Mesothelial cell of epicardium (in vitro differentiated cells): ENCODE measurements around the gene SYT6. TPM values are rescaled to one million over a fixed set of nuclear protein-coding genes. Genes with fewer than 3 reads are reported as not detected.

Source experiments
- DNase-seq, 2 experiments: peaks; one replicate each; pipeline ENCODE4 v3.0.0; 2021; ENCODE audit warnings: low spot score in 2 of 2; ENCODE audit not compliant: unreplicated experiment in 2 of 2
- H3K27ac Mint-ChIP-seq: 2 replicates; pipeline ENCODE4 v1.8.0; 2021; ENCODE audit warnings: mixed read lengths
- H3K27me3 Mint-ChIP-seq: 2 replicates; pipeline ENCODE4 v1.8.0; 2021; ENCODE audit warnings: low read depth, mixed read lengths
- H3K36me3 Mint-ChIP-seq: 2 replicates; pipeline ENCODE4 v1.8.0; 2021; ENCODE audit warnings: mixed read lengths
- H3K4me1 Mint-ChIP-seq: 2 replicates; pipeline ENCODE4 v1.8.0; 2021; ENCODE audit warnings: mixed read lengths
- H3K4me3 Mint-ChIP-seq: 2 replicates; pipeline ENCODE4 v1.8.0; 2021; ENCODE audit warnings: mild to moderate bottlenecking, moderate library complexity, mixed read lengths
- H3K9me3 Mint-ChIP-seq: 2 replicates; pipeline ENCODE4 v1.8.0; 2021; ENCODE audit warnings: mixed read lengths
- total RNA-seq: library from RNA; stranded (reverse); gene quantifications from 3 replicates; pipeline ENCODE4 v1.2.1, GENCODE V29; 2021
- TF ChIP-seq, protein P1 (sequence below): fragments of 200-600 bp; sonication (generic); IDR thresholded peaks from one replicate; pipeline ENCODE4 v1.5.0; 2021; ENCODE audit warnings: antibody characterized with exemption; ENCODE audit not compliant: unreplicated experiment

Gene SYT6
- total RNA-seq, 1 donor from 2014 or later: 0.09 TPM

DNA sequence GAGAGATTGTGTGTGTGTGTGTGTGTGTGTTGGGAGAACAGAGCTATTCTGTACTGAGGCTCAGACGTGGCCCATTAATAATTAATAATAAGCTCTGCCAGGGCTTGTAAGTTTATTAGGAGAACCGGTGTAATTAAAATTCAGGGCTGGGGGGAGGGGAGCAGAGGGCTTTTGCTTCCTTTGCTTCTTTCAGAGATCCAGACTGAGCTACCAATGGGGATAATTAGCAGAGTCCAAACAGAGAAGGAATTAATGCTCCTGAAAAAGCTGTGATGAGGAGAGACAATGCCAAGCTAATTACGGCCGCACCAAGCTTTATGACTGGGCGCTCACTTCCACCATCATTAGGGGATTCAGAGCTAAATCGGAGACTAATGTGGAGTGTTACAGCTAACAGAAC is 4.5 kb downstream of the SYT6 start:
- H3K27ac Mint-ChIP-seq: no peak overlapping the region
- H3K36me3 Mint-ChIP-seq: no peaks in the 10 kb centered on the region
- H3K27me3 Mint-ChIP-seq: peaks cover 86% of the 10 kb centered on the region
- H3K4me1 Mint-ChIP-seq: peaks cover 6% of the 10 kb centered on the region
- DNase-seq: no peak
- no peak overlapping the region for H3K4me3 Mint-ChIP-seq
- TF ChIP-seq, protein P1, sequence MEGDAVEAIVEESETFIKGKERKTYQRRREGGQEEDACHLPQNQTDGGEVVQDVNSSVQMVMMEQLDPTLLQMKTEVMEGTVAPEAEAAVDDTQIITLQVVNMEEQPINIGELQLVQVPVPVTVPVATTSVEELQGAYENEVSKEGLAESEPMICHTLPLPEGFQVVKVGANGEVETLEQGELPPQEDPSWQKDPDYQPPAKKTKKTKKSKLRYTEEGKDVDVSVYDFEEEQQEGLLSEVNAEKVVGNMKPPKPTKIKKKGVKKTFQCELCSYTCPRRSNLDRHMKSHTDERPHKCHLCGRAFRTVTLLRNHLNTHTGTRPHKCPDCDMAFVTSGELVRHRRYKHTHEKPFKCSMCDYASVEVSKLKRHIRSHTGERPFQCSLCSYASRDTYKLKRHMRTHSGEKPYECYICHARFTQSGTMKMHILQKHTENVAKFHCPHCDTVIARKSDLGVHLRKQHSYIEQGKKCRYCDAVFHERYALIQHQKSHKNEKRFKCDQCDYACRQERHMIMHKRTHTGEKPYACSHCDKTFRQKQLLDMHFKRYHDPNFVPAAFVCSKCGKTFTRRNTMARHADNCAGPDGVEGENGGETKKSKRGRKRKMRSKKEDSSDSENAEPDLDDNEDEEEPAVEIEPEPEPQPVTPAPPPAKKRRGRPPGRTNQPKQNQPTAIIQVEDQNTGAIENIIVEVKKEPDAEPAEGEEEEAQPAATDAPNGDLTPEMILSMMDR: no peak
- H3K9me3 Mint-ChIP-seq: no peaks in the 10 kb centered on the region

DNA sequence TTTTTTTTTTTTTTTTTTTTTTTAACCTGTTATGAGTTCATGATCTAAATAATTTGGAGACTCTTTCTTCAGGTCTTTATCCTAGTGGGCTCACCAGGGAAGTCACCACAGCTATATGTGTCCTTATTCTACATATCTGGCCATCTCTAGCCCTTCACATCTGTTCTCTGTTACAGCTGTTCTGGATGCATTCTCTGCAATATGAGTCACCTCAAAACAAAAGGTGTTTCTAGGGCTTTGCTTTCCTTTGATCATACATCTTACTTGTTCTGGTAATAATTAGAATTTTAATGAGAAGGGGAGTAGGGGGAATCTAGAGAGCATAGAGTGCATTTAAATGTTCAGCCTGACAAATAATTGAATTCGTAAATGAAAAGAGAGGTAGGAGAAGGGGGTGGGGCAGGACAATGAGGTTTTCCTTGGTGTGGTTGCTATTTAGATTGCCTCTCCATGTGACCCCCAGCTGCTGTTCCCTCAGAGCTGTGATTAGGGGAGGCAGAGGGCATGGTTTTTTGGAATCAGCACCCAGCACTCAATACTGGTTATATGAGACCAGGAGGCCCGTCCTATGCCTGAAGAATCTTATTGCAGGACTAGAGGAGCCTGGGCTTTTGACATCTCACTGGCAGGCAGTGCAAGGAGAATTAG is 8.0 kb downstream of the SYT6 start:
- H3K4me1 Mint-ChIP-seq: no peaks in the 10 kb centered on the region
- no peak overlapping the region for H3K4me3 Mint-ChIP-seq
- no peak overlapping the region for H3K27ac Mint-ChIP-seq

DNA sequence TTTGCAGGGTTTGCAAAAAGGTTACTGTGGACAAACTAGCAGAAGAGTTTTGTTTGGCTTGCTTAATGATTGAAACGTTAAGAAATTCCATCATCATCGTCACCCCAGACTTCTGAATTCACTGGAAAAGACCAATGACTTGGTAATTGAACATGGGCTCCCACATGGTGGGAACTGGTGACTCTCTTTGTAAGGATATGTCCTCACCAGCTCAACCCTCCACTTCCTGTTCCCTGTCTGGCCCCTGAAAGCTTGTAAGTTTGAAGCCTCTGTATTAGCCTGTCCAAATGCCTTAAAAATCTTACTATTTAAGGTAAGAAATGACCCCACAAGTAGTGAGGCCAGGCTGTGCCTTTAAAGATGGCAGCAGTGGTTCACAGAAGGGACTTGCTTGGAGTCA is 9.7 kb downstream of the SYT6 start:
- Mint-ChIP-seq H3K27me3 (peaks cover 43% of the 10 kb centered on the region), H3K9me3 (peaks cover 11% of the 10 kb centered on the region), H3K4me1 (no peaks in the 10 kb centered on the region), H3K27ac (no peak overlapping the region), H3K36me3 (no peaks in the 10 kb centered on the region), H3K4me3 (no peak overlapping the region)
- TF ChIP-seq, protein P1: no peak
- no peak for DNase-seq

More for the DNA sequence above, 8.0 kb downstream of the SYT6 start:
- no peak for DNase-seq
- H3K36me3 Mint-ChIP-seq: no peaks in the 10 kb centered on the region
- peaks cover 11% of the 10 kb centered on the region for H3K9me3 Mint-ChIP-seq
- H3K27me3 Mint-ChIP-seq: peaks cover 56% of the 10 kb centered on the region
- TF ChIP-seq, protein P1: no peak

GRCh38 chr1:114139540-114139939 is 14.1 kb downstream of the SYT6 start:
- no peak for DNase-seq
- H3K36me3 Mint-ChIP-seq: no peaks in the 10 kb centered on the region
- peaks cover 14% of the 10 kb centered on the region for H3K27me3 Mint-ChIP-seq
- TF ChIP-seq, protein P1: no peak
- H3K4me1 Mint-ChIP-seq: peaks cover 4% of the 10 kb centered on the region
- no peak overlapping the region for H3K4me3 Mint-ChIP-seq
- peaks cover 11% of the 10 kb centered on the region for H3K9me3 Mint-ChIP-seq
- no peak overlapping the region for H3K27ac Mint-ChIP-seq

DNA sequence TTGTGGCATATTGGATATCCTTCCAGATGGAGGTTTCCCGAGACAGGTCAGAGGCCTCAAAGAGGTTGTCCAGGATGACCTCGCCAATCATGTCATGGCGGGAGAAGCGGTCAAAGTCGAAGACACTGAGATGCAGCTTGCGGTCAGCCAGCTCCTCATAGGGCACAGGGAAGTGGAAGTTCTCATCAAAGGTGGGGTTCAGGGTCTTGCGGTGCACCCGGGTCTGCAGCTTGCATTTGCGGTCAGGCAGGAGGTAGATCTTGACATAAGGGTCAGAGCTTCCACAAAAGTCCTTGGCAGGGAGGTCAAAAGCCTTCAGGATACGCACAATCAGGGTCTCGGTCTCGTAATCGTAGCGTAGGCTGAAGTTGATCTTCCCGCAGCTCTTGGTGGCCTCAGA is 16.2 kb downstream of the SYT6 start:
- H3K27me3 Mint-ChIP-seq: peaks cover 12% of the 10 kb centered on the region
- TF ChIP-seq, protein P1: no peak
- peaks cover 4% of the 10 kb centered on the region for H3K4me1 Mint-ChIP-seq
- H3K36me3 Mint-ChIP-seq: no peaks in the 10 kb centered on the region
- H3K4me3 Mint-ChIP-seq: no peak overlapping the region
- no peak for DNase-seq
- H3K9me3 Mint-ChIP-seq: peaks cover 11% of the 10 kb centered on the region
- H3K27ac Mint-ChIP-seq: no peak overlapping the region
